Fibroblast of skin of back (primary cell): Measurements from ENCODE around the gene CMTM5.
A peak's percentile ranks its signal among the peaks of the same experiment; 100 is the strongest.
"Not testable (repeated sequence)": the region's sequence is repeated elsewhere in the genome, so short reads cannot be mapped to it uniquely, and the experiment has no call there.

Source experiments
- DNase-seq: peaks from one replicate; pipeline ENCODE4 v3.0.0-alpha.2; 2013

CMTM5 gene

DNA sequence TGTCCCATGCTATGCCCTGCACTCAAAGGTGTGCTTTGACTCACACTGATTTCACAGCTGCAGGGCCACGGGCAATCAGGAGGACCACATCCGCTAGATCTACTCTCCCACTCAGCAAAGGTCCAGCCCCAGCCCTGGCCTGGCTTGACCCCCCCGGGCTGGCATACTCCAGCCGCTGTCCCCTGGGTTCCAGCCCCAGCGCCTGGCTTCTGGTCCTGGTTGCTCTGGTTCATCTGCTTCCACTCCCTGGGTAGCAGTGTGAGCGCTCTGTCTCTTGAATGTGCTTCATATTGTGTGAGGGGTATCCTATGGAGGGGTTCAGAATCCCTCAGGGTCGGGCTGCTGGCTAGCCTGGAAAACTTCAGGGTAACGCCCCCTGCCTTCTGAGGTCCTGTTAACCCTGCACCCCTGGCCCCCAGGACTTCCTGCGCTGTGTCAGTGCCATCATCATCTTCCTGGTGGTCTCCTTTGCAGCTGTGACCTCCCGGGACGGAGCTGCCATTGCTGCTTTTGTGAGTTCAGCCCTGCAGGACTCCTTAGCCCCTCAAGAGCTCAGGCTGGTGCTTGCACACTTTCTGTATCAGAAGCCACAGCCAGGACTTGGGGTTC, 1.9 kb downstream of the CMTM5 start:
- no peak for DNase-seq

DNA sequence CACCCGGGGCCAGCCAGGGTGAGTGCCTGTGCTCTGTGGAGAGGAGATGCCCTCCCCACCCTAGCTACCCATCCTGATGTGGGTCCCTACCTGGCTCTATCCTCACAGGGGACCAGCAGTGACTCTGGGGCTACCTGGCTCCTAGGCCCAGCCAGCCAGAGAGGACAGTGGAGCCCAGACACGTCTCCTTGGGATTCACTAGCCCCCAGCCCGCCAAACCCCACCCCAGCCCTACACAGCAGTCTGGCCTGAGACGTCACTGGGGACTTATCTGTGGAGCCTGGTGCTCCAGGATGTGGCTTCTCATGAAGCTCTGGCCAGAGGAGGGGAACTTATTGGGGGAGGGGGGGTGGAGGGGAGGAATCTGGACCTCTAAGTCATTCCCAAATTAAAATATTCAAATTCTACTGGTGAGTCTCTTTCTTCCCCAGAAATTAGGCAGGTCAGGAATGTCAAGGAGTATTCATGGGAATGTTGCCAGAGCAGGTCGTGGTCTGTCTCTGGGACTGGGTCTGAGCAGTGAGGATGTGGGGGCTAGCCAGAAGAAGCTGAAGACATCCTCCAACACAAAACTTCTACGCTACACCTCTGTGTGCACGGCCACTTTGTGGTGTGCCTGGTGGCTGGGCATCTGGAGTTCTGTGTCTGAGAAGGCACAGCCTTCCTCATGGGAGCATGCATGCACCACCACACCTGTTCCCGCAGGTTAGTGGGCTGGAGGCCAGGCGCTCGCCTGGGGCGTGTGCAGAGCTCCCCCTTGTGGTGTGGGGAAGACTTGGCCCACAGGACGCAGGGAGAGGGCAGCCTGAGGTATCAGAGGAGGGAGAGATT, 2.7 kb downstream of the CMTM5 start:
- DNase-seq, result peak; percentile 22

DNA sequence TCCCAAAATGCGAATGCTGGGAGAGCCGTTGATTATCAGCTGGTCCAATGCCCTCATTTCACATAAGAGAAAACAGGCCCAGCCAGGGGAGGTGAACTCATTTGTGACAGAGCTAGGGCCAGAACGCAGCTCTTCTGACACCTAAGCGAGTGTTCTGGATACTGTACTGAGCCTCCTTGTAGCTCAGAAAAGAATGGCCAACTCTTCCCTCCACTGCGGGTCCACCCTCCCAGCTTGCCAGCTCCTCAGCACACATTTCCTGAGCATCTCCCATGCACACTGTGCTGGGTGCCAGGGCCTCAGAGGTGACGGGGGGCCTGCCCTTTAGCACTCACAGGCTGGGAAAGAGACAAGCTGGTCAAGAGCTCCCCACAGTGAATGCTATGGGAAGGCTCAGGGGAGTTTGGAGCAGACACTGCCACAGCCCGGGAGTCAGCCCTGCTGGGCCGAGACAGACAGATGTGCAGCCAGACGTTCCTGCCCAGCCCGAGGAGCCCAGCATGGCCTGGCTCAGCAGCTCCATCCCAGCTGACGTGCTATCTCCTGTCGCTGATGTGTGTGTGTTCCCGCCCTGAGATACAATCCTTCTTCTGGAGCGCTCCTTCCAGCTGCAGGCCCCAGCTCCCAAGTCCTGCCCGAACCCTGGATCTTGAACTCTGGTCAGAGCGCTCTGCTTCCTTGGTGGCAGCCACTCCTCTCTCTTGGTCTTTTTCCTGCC, 3.5 kb downstream of the CMTM5 start:
- no peak for DNase-seq

DNA sequence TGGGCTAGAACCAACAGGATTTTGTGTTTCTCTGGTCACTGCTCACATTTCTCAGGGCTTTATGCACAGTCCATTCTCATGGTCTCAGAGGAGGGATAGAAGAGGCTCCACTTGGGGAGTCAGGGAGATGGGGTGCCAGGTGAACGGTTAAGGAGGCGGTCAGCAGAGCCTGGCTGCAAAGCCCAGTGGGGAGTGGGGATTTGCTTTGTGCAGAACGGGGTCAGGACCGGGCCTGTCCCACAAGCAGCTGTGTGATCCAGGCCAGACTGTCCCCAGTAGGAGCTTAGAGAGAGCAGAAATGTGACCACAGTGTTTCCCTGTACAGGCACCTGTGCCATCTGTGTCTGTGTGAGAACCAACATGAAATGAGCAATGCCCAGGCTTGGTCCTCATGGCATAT, 4.1 kb downstream of the CMTM5 start:
- DNase-seq, result no peak

DNA sequence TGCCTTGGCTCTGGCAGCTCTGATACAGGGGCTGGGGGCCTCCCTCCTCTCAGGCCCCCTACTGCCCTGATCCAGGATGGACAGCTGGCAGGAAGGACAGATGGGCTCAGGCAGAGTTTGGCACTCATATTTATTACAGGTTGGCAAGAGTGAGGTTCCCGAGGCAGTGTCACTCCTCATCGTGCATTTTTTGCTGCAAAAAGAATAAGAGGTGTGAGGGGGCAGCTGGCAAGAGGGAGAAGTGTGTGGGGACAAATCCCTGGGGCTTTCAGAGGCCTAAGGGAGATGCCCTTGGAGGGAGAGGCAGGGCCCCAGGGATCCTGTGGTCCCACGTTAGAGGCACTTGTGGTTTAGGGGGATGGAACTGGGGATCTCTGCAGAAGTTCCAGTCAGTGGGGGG, 5.0 kb downstream of the CMTM5 start:
- DNase-seq, result no peak

DNA sequence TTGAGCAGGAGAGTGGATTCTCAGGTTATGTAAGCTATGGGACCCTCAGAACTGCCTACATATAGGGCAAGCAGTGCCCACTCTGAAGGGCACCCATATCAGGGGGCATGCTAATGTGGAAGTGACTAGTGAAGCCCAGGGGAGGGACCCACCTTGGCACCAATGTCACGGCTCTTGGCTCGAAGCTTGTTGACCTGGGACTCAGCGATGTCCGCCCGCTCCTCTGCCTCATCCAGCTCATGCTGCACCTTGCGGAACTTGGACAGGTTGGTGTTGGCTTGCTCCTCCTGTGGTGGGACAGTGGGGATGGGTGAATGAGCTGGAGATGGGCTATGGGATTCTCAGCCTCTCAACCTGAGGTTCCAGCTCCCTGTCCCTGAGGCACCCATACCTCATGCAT, 5.4 kb downstream of the CMTM5 start:
- no peak for DNase-seq

DNA sequence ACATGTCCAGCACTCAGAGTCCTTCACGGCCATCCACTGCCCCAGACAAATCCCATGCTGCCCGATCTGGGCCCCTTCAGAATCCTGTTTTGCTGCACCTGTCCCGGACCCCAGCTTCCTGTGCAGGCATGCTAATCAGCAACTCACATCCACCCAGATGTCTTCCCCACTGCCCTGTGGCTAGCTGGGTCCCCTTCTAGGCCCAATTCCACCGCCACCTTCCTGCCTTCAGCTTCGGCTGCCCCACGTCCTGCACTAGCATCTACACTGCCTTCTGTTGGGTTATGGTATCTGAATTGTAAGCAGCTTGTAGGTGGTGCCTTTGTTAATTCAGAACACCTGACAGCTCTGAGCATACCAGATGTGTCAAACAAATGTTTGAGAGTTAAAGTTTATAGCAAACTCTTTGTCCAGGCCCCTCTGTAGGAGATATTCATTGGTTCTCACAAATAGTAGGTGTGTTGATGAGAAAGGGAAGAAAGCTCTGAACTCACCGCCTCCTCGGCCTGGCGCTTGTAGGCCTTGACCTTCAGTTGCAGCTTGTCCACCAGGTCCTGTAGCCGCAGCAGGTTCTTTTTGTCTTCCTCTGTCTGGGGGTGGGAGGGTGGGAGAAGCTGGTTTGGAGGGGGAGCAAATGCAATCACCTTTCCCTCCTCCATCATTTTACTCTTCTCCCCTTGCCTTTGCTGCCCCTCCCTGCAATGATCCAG, 6.0 kb downstream of the CMTM5 start:
- no peak for DNase-seq

DNA sequence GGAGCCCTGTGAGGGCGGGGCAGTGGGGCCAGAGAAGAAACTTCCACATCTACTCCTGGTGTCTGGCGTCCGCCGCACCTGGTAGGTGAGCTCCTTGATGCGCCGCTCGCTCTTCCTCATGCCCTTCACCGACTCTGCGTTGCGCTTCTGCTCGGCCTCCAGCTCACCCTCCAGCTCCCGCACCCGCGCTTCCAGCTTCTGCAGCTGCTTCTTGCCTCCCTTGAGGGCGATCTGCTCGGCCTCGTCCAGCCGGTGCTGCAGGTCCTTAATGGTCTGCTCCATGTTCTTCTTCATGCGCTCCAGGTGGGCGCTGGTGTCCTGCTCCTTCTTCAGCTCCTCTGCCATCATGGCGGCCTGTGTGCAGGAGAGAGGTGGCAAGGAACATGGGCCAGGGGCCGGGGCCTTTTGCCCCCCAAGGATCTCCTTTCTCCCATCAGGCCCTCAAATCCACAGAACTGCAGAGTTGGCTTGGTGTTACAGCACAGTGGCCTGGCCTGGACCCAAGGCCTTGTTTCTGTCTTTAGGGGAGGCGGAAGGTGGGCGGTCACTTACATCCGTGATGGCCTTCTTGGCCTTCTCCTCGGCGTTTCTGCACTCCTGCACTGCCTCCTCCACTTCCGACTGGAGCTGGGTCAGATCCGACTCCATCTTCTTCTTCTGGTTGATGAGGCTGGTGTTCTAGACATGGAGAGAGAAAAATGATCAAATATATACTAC, 7.7 kb downstream of the CMTM5 start:
- no peak for DNase-seq

DNA sequence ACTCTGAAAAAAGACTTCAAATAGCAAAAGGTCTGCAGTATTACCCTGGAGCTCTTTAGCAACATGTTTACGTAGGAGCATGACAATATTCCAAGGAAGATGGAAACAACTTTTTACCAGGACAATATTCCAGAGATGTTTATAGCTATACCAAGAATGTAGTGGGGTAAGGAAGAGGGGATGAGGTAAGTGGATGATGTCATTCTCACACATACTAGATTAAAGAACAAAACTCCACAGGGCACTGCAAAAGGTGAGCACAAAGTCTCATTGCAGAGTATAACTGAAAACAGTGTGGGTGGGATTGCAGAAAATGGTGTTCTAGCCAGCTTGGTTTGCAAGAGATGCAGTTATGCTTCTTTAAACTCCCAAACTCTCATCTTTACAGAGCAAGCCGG, 8.4 kb downstream of the CMTM5 start:
- no peak for DNase-seq

DNA sequence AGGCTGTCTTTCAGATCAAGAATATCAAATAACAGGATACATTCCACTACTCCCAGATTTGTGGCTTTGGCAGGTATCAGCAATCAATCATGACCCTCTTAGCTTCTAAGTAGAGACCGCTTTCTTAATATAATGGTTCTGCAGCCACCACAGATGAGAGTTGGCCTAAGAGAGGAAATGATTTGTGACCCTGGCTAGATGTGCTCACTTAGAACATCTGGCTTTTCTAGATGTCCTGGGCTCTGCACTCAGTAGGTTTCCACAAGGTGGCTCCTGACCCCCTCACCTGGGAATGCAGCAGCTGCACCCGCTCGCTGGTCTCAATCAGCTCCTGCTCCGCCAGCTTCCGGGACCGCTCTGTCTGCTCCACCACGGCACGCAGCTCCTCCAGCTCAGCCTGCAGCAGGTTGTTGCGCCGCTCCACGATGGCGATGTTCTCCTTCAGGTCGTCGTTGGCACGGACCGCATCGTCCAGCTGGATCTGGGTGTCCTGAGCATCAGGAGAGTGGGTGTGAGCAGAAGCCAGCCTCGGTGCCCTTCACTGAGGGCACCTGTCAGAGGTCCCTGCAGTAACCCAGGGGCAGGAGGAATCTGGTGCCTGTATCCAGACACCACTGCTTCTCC, 8.9 kb downstream of the CMTM5 start:
- no peak for DNase-seq

DNA sequence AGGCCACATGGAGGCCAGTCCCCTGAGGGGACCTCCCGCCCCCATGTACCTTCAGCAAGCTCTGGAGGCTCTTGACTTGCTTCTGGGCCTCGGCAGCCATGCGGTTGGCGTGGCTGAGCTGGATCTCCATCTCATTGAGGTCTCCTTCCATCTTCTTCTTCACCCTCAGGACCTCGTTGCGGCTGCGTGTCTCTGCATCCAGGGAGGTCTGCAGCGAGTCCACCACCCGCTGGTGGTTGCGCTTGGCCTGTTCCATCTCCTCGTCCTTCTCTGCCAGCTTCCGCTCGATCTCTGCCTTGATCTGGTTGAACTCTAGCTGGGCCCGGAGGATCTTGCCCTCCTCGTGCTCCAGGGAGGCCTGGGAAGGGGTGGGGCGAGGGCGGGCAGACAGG, 9.4 kb downstream of the CMTM5 start:
- DNase-seq, result not testable (repeated sequence)

DNA sequence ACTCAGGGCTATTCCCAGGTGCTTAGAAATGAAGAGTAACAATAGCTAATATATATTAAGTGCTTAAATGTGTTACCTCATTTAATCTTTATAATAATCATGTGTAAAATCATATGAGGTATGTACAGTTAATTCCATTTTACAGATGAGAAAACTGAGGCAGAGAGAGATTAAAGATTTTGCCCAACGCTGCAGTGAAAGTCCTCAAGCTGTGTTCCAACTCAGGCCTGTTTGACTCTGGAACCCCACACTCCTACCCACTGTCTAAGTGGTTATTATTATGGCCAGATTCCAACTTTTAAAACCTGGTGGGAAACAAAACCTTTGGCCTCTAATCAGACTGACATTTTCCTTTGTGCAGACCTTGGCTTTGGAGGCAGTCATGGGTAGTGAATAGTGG, 10.2 kb downstream of the CMTM5 start:
- DNase-seq, result no peak

DNA sequence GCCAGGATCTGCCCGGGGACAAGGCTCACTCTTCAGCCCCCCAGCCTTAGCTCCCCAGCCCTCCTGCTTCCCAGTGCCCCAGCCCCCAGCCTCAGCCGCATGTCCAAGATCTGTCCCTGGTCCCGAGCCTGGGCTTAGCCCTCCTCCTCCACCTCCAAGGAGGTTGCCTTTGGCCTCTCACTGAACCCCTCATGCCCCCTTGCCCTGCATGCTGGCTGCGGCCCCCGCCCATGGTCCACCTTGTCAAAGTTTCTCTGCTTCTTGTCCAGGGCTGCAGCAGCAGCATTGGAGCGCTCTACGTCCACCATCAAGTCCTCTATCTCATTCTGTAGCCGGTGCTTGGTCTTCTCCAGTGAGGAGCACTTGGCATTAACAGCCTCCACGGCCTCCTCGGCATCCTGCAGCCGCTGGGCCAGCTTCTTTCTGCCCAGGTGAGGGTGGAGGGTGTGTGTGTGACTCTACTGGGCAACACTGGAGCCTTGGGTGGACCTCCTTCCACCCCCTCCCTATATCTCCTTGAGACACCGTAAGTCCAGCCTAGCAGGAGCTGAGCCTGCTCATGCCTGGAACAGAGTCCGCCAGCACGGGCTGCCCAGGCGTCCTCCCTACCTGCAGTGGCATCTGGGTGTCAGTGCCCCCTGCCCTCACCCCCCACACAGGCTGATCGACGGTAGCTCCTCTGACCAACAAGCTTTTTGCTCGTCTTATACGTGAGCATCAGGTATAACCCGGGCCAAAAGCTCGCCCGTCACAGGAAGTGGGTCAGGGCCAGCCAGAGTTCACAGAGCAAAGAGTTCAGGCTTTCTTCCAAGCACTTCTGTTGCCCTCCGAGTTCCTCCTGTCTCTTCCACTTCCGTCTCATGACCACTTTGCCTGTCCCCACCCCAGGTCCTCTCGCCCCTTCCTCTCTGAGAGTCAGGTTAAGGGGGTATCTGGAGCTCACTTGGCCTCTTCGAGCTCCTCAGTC, 11.4 kb downstream of the CMTM5 start:
- no peak for DNase-seq

DNA sequence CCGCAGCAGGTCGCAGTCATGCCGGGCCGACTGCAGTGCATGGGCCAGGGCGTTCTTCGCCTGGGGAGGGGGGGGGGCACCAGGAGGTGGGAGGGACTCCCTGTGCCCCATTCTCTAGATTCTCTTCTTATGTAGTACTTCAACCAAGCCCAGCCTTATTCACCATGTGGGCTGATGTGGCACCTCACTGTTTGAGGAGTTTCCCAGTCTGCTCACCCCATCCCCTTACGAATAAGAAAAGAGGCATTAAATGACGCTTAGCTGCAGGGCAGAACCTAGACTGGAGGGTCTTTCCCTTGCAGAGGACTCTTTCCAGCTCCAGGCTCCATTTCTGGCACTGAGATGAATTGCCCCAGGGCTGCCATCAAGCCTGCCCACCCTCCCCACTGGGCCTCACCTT, 12.2 kb downstream of the CMTM5 start:
- no peak for DNase-seq

DNA sequence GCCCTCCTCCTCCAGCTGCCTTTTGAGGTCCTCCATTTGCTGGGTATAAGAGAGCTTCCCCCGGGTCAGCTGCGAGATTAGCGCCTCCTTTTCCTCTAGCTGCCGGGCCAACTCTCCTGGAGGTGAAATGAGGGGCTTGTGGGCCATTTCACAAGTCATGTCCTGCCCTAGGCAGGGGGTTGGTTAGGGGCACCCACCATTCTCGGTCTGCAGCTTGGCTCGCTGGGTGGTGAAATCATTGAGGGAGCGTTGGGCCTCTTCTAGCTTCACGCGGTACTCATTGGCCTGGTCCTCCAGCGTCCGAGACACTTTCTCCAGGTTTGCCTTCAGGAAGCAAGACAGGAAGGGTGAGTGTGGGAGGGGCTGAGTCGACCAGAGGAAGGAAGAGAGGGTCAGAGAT, 12.6 kb downstream of the CMTM5 start:
- DNase-seq, result no peak

DNA sequence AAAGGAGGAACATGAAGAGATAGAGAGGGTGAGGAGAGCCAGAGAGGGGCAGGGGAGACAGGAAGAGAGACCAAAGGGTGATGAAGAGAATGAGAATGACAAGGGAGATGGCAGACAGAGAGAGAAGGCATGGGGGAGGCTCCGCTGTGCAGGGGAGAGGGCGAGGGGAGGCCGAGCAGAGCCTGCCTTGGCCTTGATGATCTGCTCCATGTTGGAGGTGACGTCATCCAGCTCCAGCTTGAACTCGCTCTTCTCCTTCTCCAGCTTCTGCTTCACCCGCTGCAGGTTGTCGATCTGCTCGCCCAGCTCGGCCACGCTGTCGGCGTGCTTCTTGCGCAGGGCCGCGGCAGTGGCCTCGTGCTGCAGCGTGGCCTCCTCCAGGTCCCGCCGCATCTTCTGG, 13.0 kb downstream of the CMTM5 start:
- DNase-seq, result not testable (repeated sequence)

DNA sequence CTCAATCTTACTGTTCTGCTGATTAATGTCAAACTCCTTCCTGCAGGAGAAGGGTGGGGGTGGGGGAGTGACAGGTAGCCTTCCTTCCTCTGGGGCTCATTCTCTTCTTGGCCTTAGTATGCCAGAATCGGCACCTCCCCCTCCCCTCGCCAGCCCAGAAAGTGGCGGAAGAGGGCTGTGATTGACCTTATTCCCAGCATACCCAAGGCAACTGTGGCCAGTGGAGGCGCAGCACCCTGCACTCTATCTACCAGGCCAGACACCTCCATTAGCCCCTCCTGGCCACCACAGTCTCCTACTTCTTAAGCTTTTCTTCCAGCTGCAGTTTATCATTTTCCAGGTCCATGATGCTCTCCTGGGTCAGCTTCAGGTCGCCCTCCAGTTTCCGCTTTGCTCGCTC, 15.8 kb downstream of the CMTM5 start:
- DNase-seq, result no peak

DNA sequence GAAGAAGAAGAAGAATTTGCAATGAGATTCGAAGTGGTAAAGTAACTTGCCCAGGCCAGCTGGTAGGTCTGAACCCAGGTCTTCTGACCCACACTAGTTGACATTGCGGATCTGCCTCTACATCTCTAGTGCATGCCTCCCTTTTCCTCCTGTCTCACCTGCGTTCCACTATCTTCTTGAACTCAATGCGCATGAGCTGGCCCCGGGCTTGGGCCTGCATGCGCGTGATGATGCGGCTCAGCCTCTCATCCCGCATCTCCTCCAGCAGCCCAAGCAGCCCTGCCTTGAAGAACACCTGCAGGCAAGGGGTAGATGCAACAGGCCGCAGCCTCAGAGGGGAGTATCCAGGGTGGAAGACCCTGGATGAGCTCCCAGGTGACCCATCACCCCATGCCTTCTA, 19.3 kb downstream of the CMTM5 start:
- DNase-seq, result no peak

DNA sequence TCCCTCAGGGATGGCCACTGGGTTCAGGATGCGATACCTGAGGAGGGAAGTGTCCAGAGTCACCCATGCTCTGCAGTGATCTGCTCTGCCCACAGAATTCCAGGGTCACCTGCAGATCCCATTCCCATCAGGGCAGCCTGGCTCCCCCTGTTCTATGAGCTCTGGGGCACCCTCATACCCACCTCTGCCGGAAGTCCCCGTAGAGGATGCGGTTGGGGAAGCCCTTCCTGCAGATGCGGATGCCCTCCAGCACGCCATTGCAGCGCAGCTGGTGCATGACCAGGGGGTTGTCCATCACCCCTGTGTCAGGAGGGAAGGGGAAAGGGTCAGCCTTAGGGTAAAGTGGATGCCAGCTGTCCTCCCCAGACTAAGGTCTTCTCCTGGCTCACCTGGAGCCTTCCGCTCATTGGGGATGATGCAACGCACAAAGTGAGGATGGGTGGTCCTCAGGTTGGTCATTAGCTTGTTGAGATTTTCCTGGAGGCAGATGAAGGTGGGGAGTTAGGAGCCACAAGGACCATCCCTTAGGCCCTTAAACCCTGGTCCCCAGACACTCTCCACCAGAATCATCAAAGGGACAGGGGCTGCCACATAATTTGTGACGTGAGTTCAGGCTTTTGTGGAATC, 20.0 kb downstream of the CMTM5 start:
- DNase-seq, result no peak

DNA sequence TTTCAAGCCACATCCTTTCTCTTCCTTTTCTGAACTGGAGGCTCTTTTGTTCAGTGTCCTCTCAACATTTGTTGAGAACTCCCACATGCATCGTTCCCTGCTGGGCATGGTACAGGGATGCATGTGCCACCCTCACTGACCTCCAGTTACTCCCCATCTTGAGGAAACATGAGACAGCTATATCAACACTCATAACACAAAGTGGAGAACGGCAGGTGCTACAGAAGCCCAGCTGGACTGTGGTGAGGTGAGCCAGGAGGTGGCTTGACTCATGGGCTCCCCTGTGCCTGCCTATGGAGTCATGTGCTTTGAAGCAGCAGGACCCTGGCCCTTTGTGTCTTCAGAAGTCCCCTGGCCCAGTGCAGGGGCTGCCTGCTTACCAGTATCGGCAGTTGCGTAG, 21.5 kb downstream of the CMTM5 start:
- no peak for DNase-seq
